ENCODE measurements around the gene ID1. TPM values are rescaled to one million over a fixed set of nuclear protein-coding genes. Genes with fewer than 3 reads are reported as not detected.
A peak's percentile ranks its signal among the peaks of the same experiment; 100 is the strongest.

The ID1 gene
- total and polyA plus RNA-seq, 9 donors = 26.0 to 353 (median 64.2) TPM

GRCh38 chr20:31605902-31606803 lies 1.1 kb downstream of the ID1 start:
- intact Hi-C loops (cut with DNase I) = loop anchor here in 2 of 4 donors (2.0 to 5.0 kb wide), 2 partner anchors 33 to 34 kb away; no protein-coding TSS in a partner anchor
- no peak for TF ChIP-seq EP300 (IDR thresholded peaks at IDR 0.05)
- no peak for TF ChIP-seq CTCF (IDR thresholded peaks at IDR 0.05)
- TF ChIP-seq POLR2A (IDR thresholded peaks at IDR 0.05) = no peak
- H3K4me1 ChIP-seq (ENCODE audit: insufficient read depth) = peaks cover 4% of the 10 kb centered on the region
- peak overlapping the region; percentile 70 to 73 for H3K27ac ChIP-seq
- peak overlapping the region; percentile 41 for H3K4me3 ChIP-seq
- H3K9me3 ChIP-seq = no peaks in the 10 kb centered on the region
- DNase-seq = peak; percentile 32 to 59 (median 52)
- H3K27me3 ChIP-seq = no peaks in the 10 kb centered on the region
- WGBS, 3 donors = 3 to 5% (median 4%) methylated on average over 32 to 39 of the region's 39 CpGs
- no peaks in the 10 kb centered on the region for H3K36me3 ChIP-seq

GRCh38 chr20:31606804-31607639 lies 1.9 kb downstream of the ID1 start:
- intact Hi-C loops (cut with DNase I) = loop anchor here in 1 of 4 donors (5.0 kb wide), 1 partner anchor 35 kb away; no protein-coding TSS in a partner anchor

GRCh38 chr20:31607640-31608250 lies 2.7 kb downstream of the ID1 start:
- intact Hi-C loops (cut with DNase I) = loop anchor here in 1 of 4 donors (5.0 kb wide), 1 partner anchor 35 kb away; no protein-coding TSS in a partner anchor
- WGBS, 3 donors = 39 to 49% (median 45%) methylated on average over 9 of the region's 9 CpGs
- TF ChIP-seq CTCF (IDR thresholded peaks at IDR 0.05) (no peak), POLR2A (IDR thresholded peaks at IDR 0.05) (no peak), EP300 (IDR thresholded peaks at IDR 0.05) (no peak)
- Histone ChIP-seq H3K27me3 (no peaks in the 10 kb centered on the region), H3K4me3 (peak overlapping the region; percentile 31), H3K27ac (peak overlapping the region in 1 of 2 donors; percentile 38), H3K4me1 (ENCODE audit: insufficient read depth) (peaks cover 7% of the 10 kb centered on the region), H3K36me3 (no peaks in the 10 kb centered on the region), H3K9me3 (no peaks in the 10 kb centered on the region)
- no peak for DNase-seq

More at GRCh38 chr20:31606804-31607639, 1.9 kb downstream of the ID1 start:
- H3K36me3 ChIP-seq = no peaks in the 10 kb centered on the region
- 47 to 63% (median 52%) methylated on average over 7 to 8 of the region's 8 CpGs for WGBS, 3 donors
- H3K27ac ChIP-seq = peak overlapping the region in 1 of 2 donors; percentile 70
- H3K27me3 ChIP-seq = no peaks in the 10 kb centered on the region
- peak in 1 of 5 donors; percentile 51 for DNase-seq
- no peaks in the 10 kb centered on the region for H3K9me3 ChIP-seq
- TF ChIP-seq POLR2A (IDR thresholded peaks at IDR 0.05) (no peak), CTCF (IDR thresholded peaks at IDR 0.05) (no peak), EP300 (IDR thresholded peaks at IDR 0.05) (no peak)
- peaks cover 4% of the 10 kb centered on the region for H3K4me1 ChIP-seq (ENCODE audit: insufficient read depth)
- peak overlapping the region; percentile 41 for H3K4me3 ChIP-seq
